ENCODE results near the gene PRSS2. TPM values are rescaled to one million over a fixed set of nuclear protein-coding genes. Genes with fewer than 3 reads are reported as not detected.
"Not testable (repeated sequence)": the region's sequence is repeated elsewhere in the genome, so short reads cannot be mapped to it uniquely, and the experiment has no call there.

Gene PRSS2
- total RNA-seq, 1 experiment from 2014 or later = 9.3 TPM

DNA sequence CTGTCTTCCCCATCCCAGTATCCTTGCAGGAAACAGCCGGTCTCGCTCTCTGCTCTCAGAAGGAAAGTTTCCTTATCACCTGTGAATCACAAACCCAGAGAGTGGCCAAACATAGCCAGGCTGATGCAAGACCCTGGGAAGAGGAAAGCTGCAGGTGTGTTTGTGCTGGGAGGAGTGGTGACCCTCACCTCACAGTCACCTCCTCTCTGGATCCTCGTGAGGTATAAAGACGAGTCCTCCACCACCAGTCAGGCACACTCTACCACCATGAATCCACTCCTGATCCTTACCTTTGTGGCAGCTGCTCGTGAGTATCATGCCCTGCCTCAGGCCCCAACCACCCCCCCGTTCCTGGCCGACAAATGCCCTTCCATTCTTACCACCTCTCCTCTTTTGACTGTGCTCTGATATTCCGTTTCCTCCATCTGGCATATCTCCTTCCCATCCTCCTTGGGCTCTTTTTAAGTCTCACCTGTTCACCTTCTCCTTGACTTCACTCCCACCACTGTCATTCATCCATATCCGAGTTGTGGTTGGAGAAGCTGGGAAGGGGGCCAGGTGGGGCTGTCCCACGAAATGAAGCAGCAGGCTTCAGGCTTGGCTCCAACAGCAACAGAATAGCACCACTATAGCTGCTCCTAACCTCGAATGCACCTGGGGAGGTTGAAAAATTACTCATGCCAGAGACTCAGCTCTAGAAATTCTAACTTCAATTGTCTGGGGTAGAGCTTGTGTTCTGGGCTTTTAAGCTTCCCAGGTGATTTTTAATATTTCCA is 21.4 kb upstream of the PRSS2 start, which contains the start of gene PRSS1:
PRSS1 (plus strand) TSS at position 255 of the 776 bp plus-strand sequence; CDS start at position 268, 13 bp downstream.
- Mint-ChIP-seq H3K27me3 (ENCODE audit: insufficient read depth, unreplicated experiment) (no peaks in the 10 kb centered on the region), H3K4me3 (ENCODE audit: unreplicated experiment) (peak within 1 kb of the TSS; percentile 1), H3K36me3 (ENCODE audit: insufficient read depth, unreplicated experiment) (no peaks in the 10 kb centered on the region), H3K4me1 (ENCODE audit: low read depth, unreplicated experiment) (peaks cover 17% of the 10 kb centered on the region), H3K27ac (ENCODE audit: unreplicated experiment) (peak within 1 kb of the TSS; percentile 85), H3K9me3 (ENCODE audit: unreplicated experiment) (peaks cover 18% of the 10 kb centered on the region)
- ChIA-PET POLR2A (interaction anchor here (0.6 kb wide), 1 partner anchor 390 kb away, joined by 8 read pairs; no protein-coding TSS in a partner anchor), CTCF (interaction anchor here (0.7 to 1.1 kb wide), 2 partner anchors 11 to 37 kb away, joined by 3 to 4 read pairs; no protein-coding TSS in a partner anchor)
- H3K4me3 ChIP-seq (ENCODE audit: low read depth, low read length) = no peak within 1 kb of the TSS
- H3K9me3 ChIP-seq = no peaks in the 10 kb centered on the region
- BruUV-seq (replicated peaks) = TSS peak; percentile 81
- H3K36me3 ChIP-seq (ENCODE audit: control insufficient read depth, insufficient read depth, low read length) = no peaks in the 10 kb centered on the region
- peak; percentile 68 to 71 for DNase-seq
- TF ChIP-seq, protein P1, sequence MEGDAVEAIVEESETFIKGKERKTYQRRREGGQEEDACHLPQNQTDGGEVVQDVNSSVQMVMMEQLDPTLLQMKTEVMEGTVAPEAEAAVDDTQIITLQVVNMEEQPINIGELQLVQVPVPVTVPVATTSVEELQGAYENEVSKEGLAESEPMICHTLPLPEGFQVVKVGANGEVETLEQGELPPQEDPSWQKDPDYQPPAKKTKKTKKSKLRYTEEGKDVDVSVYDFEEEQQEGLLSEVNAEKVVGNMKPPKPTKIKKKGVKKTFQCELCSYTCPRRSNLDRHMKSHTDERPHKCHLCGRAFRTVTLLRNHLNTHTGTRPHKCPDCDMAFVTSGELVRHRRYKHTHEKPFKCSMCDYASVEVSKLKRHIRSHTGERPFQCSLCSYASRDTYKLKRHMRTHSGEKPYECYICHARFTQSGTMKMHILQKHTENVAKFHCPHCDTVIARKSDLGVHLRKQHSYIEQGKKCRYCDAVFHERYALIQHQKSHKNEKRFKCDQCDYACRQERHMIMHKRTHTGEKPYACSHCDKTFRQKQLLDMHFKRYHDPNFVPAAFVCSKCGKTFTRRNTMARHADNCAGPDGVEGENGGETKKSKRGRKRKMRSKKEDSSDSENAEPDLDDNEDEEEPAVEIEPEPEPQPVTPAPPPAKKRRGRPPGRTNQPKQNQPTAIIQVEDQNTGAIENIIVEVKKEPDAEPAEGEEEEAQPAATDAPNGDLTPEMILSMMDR (IDR thresholded peaks at IDR 0.05; ENCODE audit: insufficient read depth in 1 of 2, low read depth in 1 of 2, low read length in 1 of 2, severe bottlenecking in 1 of 2, unreplicated experiment in 1 of 2) = no peak
- intact Hi-C loops (cut with micrococcal nuclease; ENCODE audit: unreplicated experiment) = no loop called here
- peaks cover 10% of the 10 kb centered on the region; the same call in 1 of the 2 replicates for H3K4me1 ChIP-seq
- H3K27me3 ChIP-seq (replicated peaks; ENCODE audit: control insufficient read depth, insufficient read depth, low read length) = no peaks in the 10 kb centered on the region

DNA sequence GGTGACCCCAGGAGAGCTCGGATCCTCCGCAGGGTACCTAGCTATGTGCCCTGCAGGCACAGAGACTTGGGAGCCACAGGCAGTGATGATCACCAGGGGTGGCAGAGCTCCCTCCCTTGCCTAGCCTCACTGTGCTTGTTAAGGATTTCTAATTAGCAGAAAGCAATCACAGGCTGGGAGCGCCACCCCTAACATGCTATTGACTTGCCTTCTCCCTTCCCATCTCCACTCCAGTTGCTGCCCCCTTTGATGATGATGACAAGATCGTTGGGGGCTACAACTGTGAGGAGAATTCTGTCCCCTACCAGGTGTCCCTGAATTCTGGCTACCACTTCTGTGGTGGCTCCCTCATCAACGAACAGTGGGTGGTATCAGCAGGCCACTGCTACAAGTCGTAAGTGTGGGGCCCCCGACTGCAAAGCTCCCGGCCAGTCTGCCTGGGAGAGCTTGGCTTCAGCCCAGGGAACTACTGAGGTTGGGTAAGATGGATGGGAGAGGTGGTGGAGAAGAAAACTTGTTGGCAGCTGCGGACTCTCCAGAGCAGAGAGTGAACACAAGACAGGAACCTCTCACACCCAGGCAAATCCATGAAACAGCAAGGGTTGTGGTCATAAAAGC is 20.3 kb upstream of the PRSS2 start:
- Histone ChIP-seq H3K9me3 (no peaks in the 10 kb centered on the region), H3K27me3 (replicated peaks; ENCODE audit: control insufficient read depth, insufficient read depth, low read length) (no peaks in the 10 kb centered on the region), H3K36me3 (ENCODE audit: control insufficient read depth, insufficient read depth, low read length) (no peaks in the 10 kb centered on the region), H3K4me1 (peaks cover 10% of the 10 kb centered on the region; the same call in 1 of the 2 replicates), H3K4me3 (ENCODE audit: low read depth, low read length) (no peak overlapping the region)
- H3K27ac Mint-ChIP-seq (ENCODE audit: unreplicated experiment) = no peak overlapping the region
- H3K4me3 Mint-ChIP-seq (ENCODE audit: unreplicated experiment) = no peak overlapping the region
- H3K9me3 Mint-ChIP-seq (ENCODE audit: unreplicated experiment) = peaks cover 18% of the 10 kb centered on the region
- ChIA-PET CTCF (interaction anchor here (0.7 to 1.1 kb wide), 2 partner anchors 10 to 36 kb away, joined by 3 to 4 read pairs; no protein-coding TSS in a partner anchor), POLR2A (no interaction called here)
- TF ChIP-seq, protein P1 (IDR thresholded peaks at IDR 0.05; ENCODE audit: insufficient read depth in 1 of 2, low read depth in 1 of 2, low read length in 1 of 2, severe bottlenecking in 1 of 2, unreplicated experiment in 1 of 2) = no peak
- no peaks in the 10 kb centered on the region for H3K36me3 Mint-ChIP-seq (ENCODE audit: insufficient read depth, unreplicated experiment)
- intact Hi-C loops (cut with micrococcal nuclease; ENCODE audit: unreplicated experiment) = no loop called here
- no peaks in the 10 kb centered on the region for H3K27me3 Mint-ChIP-seq (ENCODE audit: insufficient read depth, unreplicated experiment)
- H3K4me1 Mint-ChIP-seq (ENCODE audit: low read depth, unreplicated experiment) = peaks cover 17% of the 10 kb centered on the region
- no TSS peak for BruUV-seq (replicated peaks)
- DNase-seq = no peak

DNA sequence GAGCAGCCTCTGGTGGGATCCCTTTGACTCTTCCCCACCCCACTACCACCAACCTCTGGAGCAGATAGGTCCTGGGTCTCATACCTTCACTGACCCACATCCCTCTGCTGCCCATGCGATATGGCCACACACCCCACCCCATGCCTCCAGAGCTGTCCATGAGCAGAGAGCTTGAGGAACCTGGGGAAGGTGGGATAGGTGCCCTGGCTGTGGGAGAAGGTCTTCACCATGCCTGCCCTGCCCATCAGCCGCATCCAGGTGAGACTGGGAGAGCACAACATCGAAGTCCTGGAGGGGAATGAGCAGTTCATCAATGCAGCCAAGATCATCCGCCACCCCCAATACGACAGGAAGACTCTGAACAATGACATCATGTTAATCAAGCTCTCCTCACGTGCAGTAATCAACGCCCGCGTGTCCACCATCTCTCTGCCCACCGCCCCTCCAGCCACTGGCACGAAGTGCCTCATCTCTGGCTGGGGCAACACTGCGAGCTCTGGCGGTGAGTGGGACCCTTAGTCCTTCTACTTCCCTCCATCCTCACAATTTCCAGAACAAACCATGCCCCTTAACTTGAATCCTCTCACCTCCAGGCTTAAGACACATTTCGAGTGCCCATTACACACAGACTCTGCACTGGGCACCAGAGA is 19.1 kb upstream of the PRSS2 start:
- intact Hi-C loops (cut with micrococcal nuclease; ENCODE audit: unreplicated experiment); POLR2A ChIA-PET; H3K27me3 Mint-ChIP-seq (ENCODE audit: insufficient read depth, unreplicated experiment); H3K4me3 ChIP-seq (ENCODE audit: low read depth, low read length); H3K4me3 Mint-ChIP-seq (ENCODE audit: unreplicated experiment); CTCF ChIA-PET; H3K36me3 ChIP-seq (ENCODE audit: control insufficient read depth, insufficient read depth, low read length); H3K27me3 ChIP-seq (replicated peaks; ENCODE audit: control insufficient read depth, insufficient read depth, low read length); H3K36me3 Mint-ChIP-seq (ENCODE audit: insufficient read depth, unreplicated experiment); DNase-seq; BruUV-seq (replicated peaks); H3K9me3 ChIP-seq; H3K27ac Mint-ChIP-seq (ENCODE audit: unreplicated experiment): not testable (repeated sequence)
- H3K4me1 Mint-ChIP-seq (ENCODE audit: low read depth, unreplicated experiment) = peaks cover 17% of the 10 kb centered on the region
- H3K9me3 Mint-ChIP-seq (ENCODE audit: unreplicated experiment) = peaks cover 18% of the 10 kb centered on the region
- H3K4me1 ChIP-seq = peaks cover 10% of the 10 kb centered on the region; the same call in 1 of the 2 replicates

All from Caco-2 (cell line).